NK-92 treated with Interleukin-12 subunit alpha and Interleukin-12 subunit beta, amount 100 ng/mL, for 24 hours (cell line): ENCODE results near the gene OSBPL3.

Source experiments
- DNase-seq: peaks from one replicate; lab custom pipeline; 2025; lab: John Stamatoyannopoulos, UW

Gene OSBPL3

DNA sequence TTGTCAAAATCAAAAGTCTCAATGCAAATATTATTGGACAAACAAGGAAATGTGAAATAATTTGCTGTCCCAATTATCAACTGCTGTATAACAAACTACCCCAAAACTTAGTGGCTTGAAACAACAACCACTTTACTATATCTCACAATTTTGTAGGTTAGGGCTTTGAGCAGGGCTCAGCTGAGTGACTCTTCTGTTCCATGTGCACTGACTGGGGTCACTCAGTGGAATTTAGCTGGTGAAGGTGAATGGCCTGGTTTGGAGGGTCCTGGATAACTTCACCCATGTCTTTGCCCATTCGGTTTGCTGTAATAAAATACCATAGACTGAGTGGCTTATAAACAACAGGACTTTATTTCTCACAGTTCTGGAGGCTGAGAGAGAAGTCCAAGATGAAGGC is 219.0 kb downstream of the OSBPL3 start:
- no peak for DNase-seq

DNA sequence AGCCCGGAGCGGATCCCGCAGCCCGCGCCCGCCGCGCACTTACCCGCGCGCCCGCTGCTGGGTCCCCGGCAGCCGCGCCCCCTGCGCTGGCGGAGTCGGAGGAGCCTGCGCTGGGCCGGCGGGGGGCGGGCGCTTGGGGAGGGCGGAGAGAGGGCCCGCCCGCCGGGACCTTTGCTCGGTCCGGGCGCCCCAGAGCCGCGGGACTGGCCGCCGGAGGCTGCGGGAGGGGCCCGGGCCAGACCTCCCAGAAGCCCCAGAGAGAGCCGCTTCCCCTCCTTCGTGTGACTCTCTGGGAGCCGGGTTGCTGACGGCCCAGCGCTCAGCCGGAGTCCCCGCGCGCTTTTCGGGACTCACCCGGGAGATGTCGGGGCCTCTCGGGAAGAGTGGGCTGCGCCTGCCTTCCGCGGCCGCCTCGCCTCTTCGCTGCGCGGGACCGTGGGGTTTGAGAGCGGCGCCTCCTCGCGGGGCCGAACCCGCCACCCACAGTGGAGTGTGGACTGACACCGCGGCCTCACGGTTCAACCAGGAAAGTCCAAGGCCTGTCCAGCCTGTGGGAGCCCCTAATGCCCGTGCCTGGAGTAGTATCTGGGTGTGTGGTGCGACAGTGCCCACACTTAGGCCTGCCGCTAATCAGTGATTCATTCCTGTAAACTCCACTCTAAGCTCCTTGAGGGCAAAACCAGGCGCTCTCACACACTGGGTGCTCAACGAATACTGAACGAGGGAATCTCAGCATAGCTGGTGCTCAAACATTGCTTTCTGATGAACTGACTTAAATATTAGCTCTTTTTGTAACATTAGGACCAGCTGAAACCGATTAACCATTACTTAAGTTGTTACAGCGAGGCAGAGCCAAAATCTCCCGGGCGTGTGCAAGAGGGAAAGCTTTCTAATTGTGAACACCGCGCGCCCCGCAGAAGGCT is 222.4 kb downstream of the OSBPL3 start, which contains the start of gene GSDME:
Gene GSDME (minus strand): TSS at position 112 of the 923 bp plus-strand sequence. CDS start 7,690 bp downstream, outside the sequence.
- no peak for DNase-seq

DNA sequence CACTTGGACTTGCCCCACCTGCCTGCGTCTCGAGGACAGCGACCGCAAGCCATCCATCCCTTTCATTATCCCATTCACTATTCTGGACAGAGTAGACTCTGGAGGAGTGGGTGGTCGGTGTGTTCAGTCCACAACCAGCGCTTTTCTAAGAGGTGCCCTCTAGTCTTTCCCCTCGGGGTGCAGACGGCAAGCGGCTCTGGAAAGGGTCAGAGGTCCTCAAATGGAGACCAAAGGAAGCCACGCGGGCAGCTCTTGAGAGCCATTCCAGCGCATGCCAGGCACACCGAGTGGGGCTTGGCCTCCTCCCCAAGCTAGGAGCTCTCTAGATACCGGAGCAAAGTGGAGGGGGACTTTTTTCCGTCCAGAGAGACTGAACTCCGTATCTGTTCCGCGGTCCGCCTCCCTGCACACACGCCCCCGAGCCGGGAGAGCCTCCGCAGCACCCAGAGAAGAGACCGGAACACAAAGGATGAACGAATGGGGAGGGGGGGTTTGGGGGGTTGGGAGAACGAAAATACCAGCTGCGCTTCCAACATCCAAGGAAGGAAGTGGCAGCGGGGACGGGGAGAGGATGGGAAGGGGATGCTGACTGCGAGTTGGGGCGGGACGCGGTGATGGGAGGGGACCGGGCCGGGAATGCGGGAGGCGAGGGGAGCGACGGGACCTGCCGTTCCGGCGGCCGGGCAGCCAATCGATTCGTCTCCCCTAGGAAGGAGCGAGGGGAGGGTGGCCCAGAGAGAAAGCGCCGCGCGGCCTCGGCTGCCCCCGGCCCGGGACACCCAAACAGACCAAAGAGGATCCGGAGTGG is 223.2 kb downstream of the OSBPL3 start:
- DNase-seq: no peak

DNA sequence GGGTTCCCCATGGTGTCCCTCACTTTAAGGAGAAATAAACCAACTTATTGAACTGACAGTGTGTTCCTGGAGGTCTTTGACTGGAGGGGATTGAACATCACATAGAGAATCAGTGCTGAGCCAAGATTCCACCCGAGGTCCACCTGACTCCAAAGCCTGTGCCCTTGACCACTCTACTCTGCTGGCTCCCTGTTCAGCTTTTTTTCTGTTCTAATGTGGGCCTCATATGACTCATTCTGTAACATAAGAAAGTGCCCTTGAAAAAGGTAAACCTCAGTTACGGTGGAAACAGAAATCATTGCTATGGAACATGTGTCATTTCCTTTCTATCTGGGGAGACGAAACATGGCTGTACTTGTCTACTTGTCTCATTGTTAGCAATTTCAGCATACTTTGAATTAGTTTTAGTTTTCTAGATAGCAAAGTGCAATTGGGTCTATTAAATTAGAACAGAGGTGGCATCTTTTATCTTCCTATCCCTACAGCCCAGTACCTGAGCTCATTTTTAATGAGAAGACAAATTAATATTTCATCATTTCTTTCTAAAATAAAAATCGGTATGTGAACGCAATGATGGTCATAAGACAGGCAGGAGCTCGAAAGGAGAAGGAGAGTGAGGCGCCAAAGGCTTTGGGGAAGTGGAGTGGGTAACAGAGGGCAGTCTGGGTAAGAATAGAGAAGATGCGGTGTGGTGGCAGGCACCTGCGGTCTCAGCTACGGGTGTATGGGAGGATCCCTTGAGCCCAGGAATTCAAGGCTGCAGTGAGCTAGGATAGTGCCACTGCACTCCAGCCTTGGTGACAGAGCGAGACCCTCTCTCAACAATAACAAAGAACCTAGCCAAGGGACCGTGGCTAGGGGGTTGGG is 224.2 kb downstream of the OSBPL3 start:
- no peak for DNase-seq

DNA sequence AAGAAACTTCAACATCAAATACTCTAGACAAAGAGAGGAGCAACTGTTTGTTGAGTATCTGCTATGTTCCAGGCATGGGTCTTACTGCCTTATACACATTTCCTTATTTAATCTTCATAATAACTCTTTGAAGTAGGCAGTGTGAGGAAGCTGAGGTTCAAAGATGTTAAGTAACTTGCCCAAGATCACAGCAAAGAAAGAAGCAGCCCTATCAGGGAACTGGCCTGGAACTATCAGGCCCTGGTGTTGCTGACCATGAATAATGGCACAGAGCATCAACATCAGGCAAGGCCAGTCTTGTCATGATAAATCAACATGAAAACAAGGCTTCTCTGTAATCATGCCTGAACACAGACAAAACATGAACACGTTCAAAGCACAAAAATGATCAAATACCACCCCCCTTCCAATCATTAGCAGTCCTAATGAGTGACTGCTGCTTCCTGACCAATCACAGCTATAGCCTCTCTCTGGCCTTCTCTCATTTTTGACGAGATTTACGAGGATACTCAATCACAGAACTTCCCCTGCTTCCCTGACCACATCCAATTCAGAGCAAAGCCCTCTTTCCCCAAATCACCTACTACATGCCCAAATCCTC is 225.0 kb downstream of the OSBPL3 start:
- DNase-seq: no peak

DNA sequence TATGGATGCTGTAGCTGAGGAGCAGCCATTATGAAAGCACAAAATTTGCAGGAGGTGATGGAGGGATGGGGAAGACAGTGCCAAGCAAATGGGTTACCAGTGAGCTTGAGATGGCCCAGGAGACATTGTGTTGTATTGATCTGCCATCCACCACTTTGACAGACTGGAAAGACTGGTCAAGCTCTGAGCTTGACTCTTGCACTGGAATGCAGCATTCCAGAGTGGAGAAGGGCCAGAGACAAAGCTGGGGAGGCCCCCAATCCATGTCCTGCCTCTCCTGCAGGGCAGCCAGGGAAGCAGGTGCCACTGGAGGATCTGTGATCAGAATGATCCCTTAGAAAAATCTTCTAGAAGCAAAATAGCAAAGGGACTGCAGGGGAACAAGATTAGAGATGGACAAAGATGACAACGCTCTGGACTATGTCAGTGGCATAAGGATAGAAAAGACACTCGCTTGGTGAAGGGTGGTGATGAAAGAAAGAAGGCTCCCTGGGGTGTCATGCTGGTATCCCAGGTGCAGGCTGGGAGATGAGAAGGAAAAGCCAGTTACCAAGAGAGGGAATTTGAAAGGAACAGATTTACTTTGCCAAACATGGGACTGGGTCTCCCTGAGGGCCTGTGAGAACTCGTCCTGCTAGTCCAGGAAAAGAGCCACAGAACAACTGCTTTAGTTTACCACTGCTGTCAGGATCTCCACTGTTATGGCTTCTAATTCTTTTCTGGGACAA is 227.7 kb downstream of the OSBPL3 start:
- DNase-seq: no peak

DNA sequence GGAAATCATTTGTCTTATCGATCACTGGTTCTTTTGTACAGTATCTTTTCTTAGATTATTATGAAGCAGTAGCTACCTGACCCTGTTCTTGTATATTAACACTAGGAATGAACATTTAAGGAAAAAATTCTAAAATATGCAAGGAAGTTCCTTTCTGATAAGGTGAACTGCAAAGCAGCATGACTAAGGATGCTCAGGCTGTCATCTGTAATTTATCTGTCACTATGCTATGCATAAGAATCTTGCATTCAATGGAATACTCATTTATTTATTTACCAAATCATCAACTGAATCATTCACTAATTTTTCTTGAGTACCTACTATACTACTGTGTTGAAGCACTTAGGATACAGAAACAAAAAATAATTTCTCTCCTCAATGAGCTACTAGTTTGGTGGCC is 228.5 kb downstream of the OSBPL3 start:
- DNase-seq: no peak

DNA sequence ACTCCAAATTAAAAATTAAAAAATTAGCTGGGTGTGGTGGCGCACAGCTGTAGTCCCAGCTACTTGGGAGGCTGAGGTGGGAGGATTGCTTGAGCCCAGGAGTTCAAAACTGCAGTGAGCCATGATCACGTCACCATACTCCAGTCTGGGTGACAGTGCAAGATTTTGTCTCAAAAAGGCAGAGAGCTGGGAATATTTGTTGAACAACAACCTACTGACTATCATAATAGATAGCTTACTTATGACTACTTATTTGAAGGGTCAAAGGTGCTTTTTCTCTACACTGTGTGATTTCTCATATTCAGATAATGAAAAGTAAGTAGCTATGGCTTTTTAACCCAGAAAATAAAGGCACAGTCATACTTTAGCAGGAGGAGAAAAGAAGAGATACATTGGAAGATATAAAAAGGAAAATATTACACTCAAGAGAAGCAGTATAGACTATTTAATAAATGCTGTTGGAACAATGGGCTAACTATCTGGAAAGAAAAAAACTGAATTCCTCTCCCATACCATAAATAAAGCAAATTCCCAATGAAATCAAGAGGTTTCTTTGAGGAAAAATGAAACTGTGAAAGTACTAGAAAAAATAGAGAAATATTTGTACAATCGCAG is 229.4 kb downstream of the OSBPL3 start:
- no peak for DNase-seq

DNA sequence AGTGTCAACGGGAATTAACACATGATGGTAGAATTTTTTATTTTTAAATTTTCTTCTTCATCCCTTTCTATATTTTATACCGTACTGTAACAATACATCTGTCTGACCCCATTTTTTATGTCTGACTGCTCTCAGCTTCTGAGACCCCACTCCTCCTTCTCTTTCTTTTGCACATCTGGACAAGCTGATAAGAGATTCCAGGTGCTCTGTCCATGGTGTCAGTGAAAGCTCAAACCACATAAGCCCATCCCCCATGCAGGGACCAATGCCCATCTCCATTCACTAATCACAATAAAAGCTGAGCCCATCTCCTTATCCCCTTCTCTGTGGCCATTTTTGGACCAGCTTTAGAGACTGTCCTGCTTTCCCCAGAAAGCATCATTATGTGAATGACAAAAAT is 231.5 kb downstream of the OSBPL3 start:
- DNase-seq: no peak
